ENCODE measurements around the gene NNMT.

DNA sequence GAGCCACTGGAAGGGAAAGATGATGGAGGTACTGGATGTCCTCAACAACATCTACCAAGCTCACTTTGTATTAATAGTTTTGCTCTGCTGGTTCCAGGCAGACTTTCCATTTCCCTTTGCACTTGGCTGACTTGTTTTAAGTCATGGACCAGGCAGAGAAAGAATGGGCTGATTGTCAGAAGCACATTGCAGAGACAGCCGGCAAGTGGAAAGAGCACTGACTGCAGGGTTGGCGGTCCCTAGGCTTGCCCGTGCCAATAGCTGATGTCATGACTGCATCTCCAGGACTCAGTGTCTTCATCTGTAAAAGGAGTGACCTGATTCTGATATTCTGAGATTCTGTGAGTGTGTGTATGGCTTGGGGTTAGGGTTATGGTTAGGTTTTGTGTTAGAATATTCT is 20.9 kb upstream of the NNMT start:
- TF ChIP-seq EP300 (IDR thresholded peaks at IDR 0.05; ENCODE audit: borderline replicate concordance) = no peak
- TF ChIP-seq, protein P1, sequence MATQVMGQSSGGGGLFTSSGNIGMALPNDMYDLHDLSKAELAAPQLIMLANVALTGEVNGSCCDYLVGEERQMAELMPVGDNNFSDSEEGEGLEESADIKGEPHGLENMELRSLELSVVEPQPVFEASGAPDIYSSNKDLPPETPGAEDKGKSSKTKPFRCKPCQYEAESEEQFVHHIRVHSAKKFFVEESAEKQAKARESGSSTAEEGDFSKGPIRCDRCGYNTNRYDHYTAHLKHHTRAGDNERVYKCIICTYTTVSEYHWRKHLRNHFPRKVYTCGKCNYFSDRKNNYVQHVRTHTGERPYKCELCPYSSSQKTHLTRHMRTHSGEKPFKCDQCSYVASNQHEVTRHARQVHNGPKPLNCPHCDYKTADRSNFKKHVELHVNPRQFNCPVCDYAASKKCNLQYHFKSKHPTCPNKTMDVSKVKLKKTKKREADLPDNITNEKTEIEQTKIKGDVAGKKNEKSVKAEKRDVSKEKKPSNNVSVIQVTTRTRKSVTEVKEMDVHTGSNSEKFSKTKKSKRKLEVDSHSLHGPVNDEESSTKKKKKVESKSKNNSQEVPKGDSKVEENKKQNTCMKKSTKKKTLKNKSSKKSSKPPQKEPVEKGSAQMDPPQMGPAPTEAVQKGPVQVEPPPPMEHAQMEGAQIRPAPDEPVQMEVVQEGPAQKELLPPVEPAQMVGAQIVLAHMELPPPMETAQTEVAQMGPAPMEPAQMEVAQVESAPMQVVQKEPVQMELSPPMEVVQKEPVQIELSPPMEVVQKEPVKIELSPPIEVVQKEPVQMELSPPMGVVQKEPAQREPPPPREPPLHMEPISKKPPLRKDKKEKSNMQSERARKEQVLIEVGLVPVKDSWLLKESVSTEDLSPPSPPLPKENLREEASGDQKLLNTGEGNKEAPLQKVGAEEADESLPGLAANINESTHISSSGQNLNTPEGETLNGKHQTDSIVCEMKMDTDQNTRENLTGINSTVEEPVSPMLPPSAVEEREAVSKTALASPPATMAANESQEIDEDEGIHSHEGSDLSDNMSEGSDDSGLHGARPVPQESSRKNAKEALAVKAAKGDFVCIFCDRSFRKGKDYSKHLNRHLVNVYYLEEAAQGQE (IDR thresholded peaks at IDR 0.05; ENCODE audit: low read depth) = no peak
- no peak for TF ChIP-seq RAD21 (IDR thresholded peaks at IDR 0.05; ENCODE audit: low read depth)
- TF ChIP-seq CEBPB (IDR thresholded peaks at IDR 0.05) = no peak
- TF ChIP-seq, protein P2, sequence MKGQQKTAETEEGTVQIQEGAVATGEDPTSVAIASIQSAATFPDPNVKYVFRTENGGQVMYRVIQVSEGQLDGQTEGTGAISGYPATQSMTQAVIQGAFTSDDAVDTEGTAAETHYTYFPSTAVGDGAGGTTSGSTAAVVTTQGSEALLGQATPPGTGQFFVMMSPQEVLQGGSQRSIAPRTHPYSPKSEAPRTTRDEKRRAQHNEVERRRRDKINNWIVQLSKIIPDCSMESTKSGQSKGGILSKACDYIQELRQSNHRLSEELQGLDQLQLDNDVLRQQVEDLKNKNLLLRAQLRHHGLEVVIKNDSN (IDR thresholded peaks at IDR 0.05) = no peak
- TF ChIP-seq TCF12 (IDR thresholded peaks at IDR 0.05; ENCODE audit: low read depth) = no peak
- TF ChIP-seq, protein P3, sequence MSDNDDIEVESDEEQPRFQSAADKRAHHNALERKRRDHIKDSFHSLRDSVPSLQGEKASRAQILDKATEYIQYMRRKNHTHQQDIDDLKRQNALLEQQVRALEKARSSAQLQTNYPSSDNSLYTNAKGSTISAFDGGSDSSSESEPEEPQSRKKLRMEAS (IDR thresholded peaks at IDR 0.05) = no peak
- TF ChIP-seq NFIC (IDR thresholded peaks at IDR 0.05) = no peak
- TF ChIP-seq TAF1 (IDR thresholded peaks at IDR 0.05; ENCODE audit: low read depth) = no peak
